Measurements from ENCODE around the gene RGS19.
A peak's percentile ranks its signal among the peaks of the same experiment; 100 is the strongest.

GRCh38 chr20:64057628-64058498 lies 21.5 kb downstream of the RGS19 start:
- TF ChIP-seq CTCF (IDR thresholded peaks at IDR 0.05) (peak; percentile 96), POLR2AphosphoS5 (IDR thresholded peaks at IDR 0.05; ENCODE audit: low read depth, low read length) (no peak)

All from Panc1 (cell line).